ENCODE results near the gene EMX2.

EMX2 gene

DNA sequence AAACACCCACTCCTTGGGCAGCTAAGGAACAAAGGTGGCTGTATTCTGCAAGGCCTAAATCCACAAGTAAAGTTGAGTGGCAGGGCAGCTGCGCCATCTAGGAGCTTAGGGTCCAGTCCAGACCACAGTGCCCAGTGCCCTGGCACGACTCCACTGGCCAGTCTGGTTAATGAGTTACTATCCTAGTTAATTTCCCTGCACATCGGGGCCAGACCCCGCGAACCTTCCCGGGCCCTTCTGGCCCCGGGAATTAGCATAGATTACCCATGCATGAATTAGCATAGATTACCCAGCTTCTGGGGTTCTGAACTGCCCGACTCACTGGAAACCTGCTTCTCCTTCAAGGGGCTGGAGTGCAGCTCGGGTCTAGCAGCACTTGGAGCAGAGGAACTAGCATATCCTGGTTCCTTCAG is 3.2 kb upstream of the EMX2 start:
- TF ChIP-seq L3MBTL2 (conservative IDR thresholded peaks at IDR 0.05) (no peak), LEF1 (IDR thresholded peaks at IDR 0.05; ENCODE audit: borderline replicate concordance) (no peak), ELF4 (IDR thresholded peaks at IDR 0.05) (no peak), CTBP1 (IDR thresholded peaks at IDR 0.05; ENCODE audit: borderline replicate concordance) (no peak), ARNT (IDR thresholded peaks at IDR 0.05) (no peak)
- DNase-seq (ENCODE audit: extremely low spot score): no peak
- POLR2A ChIA-PET: no interaction called here
- CTCF ChIA-PET: interaction anchor here (0.8 kb wide), 1 partner anchor 719 kb away, joined by 3 read pairs; no protein-coding TSS in a partner anchor

DNA sequence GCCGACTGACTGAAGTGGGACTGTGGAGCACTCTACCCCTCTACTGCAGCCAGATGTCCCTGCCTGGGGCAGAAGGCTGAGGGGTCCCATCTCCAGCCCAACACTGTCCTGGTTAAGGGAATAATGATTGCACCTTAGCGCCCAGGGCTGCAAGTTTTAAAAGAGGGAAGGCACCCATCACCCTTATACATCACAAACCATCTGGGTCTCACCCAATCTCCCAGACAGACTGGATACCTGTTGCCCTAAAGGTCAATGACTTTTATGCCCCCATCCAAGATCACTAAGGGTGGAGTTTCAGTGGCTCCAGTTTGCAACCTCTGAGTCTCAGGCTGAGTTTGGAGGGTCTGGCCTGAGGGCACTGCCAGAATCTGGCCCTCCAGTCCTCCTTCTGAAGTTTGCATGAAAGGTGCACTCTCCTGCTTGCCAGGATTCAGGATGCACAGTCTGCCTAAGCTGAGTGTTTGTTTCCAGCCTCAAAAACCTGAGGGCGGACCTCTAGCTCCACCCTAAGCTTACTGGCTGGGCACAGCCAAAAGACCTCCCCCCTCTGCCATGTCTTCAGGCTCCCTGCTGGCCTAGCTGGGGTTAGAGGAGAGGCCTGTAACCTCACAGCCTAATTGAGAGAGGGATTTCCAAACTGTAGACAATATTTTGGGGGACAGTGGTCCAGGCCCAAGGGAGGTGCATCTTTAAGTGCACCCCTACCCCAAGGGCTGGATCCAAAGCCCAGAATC is 2.5 kb upstream of the EMX2 start:
- POLR2A ChIA-PET: no interaction called here

GRCh38 chr10:117540640-117541404 is 1.7 kb upstream of the EMX2 start:
- DNase-seq (ENCODE audit: extremely low spot score): no peak
- TF ChIP-seq L3MBTL2 (conservative IDR thresholded peaks at IDR 0.05): peak; percentile 33; the same call in 1 of the 2 replicates
- TF ChIP-seq FOXA1 (IDR thresholded peaks at IDR 0.05): no peak
- ChIA-PET CTCF (no interaction called here), POLR2A (interaction anchor here (0.6 to 1.0 kb wide), 2 partner anchors 126 to 142 kb away, joined by 3 read pairs; no protein-coding TSS in a partner anchor)

More for the DNA sequence above, 2.5 kb upstream of the EMX2 start:
- TF ChIP-seq BHLHE40 (IDR thresholded peaks at IDR 0.05; ENCODE audit: borderline replicate concordance) (no peak), L3MBTL2 (conservative IDR thresholded peaks at IDR 0.05) (no peak), TARDBP (IDR thresholded peaks at IDR 0.05) (no peak), SUZ12 (IDR thresholded peaks at IDR 0.05) (no peak), ZNF384 (IDR thresholded peaks at IDR 0.05) (no peak), ARNT (IDR thresholded peaks at IDR 0.05) (no peak), CTBP1 (IDR thresholded peaks at IDR 0.05; ENCODE audit: borderline replicate concordance) (no peak), FOXK2 (IDR thresholded peaks at IDR 0.05) (no peak), SP1 (IDR thresholded peaks at IDR 0.05) (no peak), HDGF (IDR thresholded peaks at IDR 0.05; ENCODE audit: borderline replicate concordance) (no peak), FOXA1 (IDR thresholded peaks at IDR 0.05) (no peak), ELF4 (IDR thresholded peaks at IDR 0.05) (no peak), FOXM1 (IDR thresholded peaks at IDR 0.05; ENCODE audit: borderline replicate concordance) (no peak), NFRKB (IDR thresholded peaks at IDR 0.05) (no peak), PKNOX1 (IDR thresholded peaks at IDR 0.05) (no peak), LEF1 (IDR thresholded peaks at IDR 0.05; ENCODE audit: borderline replicate concordance) (no peak)
- CTCF ChIA-PET: interaction anchor here (0.8 kb wide), 1 partner anchor 718 kb away, joined by 3 read pairs; no protein-coding TSS in a partner anchor
- no peak for DNase-seq (ENCODE audit: extremely low spot score)

DNA sequence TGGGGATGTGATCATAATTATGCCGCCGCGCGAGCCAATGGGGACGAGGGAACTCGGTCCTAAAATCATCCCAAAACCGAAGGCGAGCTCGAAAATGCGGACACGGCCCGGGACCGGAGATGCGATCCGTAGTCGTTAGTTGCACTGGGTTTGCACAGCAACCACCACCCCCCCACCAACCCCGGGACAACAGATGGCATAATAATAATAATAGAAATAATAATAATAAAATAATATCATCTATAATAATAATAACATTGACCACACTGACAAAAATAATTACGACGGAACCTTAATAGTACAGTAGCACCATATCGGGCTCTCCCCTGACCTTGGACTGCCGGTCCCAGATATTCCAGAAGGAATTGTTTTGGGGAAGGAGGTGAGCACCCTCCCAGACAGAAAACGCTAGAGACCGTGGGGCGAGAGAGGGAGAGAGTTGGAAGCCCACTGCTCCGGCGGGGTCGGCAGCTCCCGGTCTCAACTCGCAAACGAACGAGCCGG is 1.1 kb upstream of the EMX2 start:
- peak; percentile 80 for DNase-seq (ENCODE audit: extremely low spot score)
- ChIA-PET POLR2A (interaction anchor here (0.6 to 1.0 kb wide), 3 partner anchors 108 to 141 kb away, joined by 3 read pairs; no protein-coding TSS in a partner anchor), CTCF (no interaction called here)
- TF ChIP-seq PKNOX1 (IDR thresholded peaks at IDR 0.05): no peak
- TF ChIP-seq ZNF384 (IDR thresholded peaks at IDR 0.05): no peak
- no peak for TF ChIP-seq FOXA1 (IDR thresholded peaks at IDR 0.05)
- peak; percentile 88 for TF ChIP-seq CTBP1 (IDR thresholded peaks at IDR 0.05; ENCODE audit: borderline replicate concordance)

DNA sequence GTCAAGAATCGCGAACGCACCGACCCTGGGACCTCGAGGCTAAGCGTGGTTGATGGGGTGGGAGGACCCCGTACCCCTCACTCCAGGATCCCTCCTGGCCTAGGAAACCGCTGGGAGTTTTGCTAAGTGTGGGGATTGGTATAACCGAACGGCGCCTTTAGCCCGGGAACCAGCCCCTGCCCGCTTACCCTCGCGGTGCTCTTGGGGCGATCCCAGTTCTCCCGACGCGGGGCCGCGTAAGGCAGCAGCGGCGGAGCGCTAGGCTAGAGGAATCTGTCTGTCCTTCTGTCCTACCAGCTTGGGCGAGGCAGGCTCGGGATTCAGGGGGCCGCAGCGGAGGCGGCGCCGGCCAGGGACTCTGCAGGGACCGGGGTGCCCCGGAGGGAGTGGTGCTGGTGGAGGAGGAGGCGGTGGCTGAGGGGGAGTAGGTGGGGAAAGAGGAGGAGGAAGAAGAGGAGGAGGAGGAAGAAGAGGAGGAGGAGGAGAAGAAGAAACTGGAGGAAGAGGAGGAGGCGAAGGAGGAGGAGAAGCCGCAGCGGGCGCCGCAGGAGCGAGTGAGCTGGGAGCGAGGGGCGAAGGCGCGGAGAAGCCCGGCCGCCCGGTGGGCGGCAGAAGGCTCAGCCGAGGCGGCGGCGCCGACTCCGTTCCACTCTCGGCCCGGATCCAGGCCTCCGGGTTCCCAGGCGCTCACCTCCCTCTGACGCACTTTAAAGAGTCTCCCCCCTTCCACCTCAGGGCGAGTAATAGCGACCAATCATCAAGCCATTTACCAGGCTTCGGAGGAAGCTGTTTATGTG is 439 bp upstream of the EMX2 start:
- no peak for TF ChIP-seq ARNT (IDR thresholded peaks at IDR 0.05)
- no peak for TF ChIP-seq FOXA1 (IDR thresholded peaks at IDR 0.05)
- no peak for TF ChIP-seq BHLHE40 (IDR thresholded peaks at IDR 0.05; ENCODE audit: borderline replicate concordance)
- TF ChIP-seq LEF1 (IDR thresholded peaks at IDR 0.05; ENCODE audit: borderline replicate concordance): no peak
- no peak for TF ChIP-seq SP1 (IDR thresholded peaks at IDR 0.05)
- TF ChIP-seq L3MBTL2 (conservative IDR thresholded peaks at IDR 0.05): peak; percentile 38; the same call in 1 of the 2 replicates
- TF ChIP-seq ELF4 (IDR thresholded peaks at IDR 0.05): no peak
- TF ChIP-seq CTBP1 (IDR thresholded peaks at IDR 0.05; ENCODE audit: borderline replicate concordance): peak; percentile 84; the same call in 1 of the 2 replicates
- TF ChIP-seq NFRKB (IDR thresholded peaks at IDR 0.05): no peak
- TF ChIP-seq FOXM1 (IDR thresholded peaks at IDR 0.05; ENCODE audit: borderline replicate concordance): peak; percentile 91
- no peak for TF ChIP-seq ZNF384 (IDR thresholded peaks at IDR 0.05)
- no peak for TF ChIP-seq SUZ12 (IDR thresholded peaks at IDR 0.05)
- TF ChIP-seq PKNOX1 (IDR thresholded peaks at IDR 0.05): no peak
- no peak for TF ChIP-seq FOXK2 (IDR thresholded peaks at IDR 0.05)
- no peak for TF ChIP-seq TARDBP (IDR thresholded peaks at IDR 0.05)
- no peak for TF ChIP-seq HDGF (IDR thresholded peaks at IDR 0.05; ENCODE audit: borderline replicate concordance)
- CTCF ChIA-PET: interaction anchor here (0.6 kb wide), 2 partner anchors 205 to 264 kb away, joined by 3 read pairs; no protein-coding TSS in a partner anchor
- peak; percentile 92 for DNase-seq (ENCODE audit: extremely low spot score)
- POLR2A ChIA-PET: interaction anchor here (0.6 to 1.3 kb wide), 5 partner anchors 9 to 141 kb away, joined by 3 to 5 read pairs (median 3); no protein-coding TSS in a partner anchor

Data from HEK293T (cell line).